Measurements from ENCODE around the gene NPR2. TPM values are rescaled to one million over a fixed set of nuclear protein-coding genes. Genes with fewer than 3 reads are reported as not detected.

Gene NPR2
- total RNA-seq, 2 experiments from 2014 or later, result 4.7 to 9.8 TPM

GRCh38 chr9:35831040-35831439 lies 39.6 kb downstream of the NPR2 start:
- POLR2A ChIA-PET, result interaction anchor here (0.8 kb wide), 1 partner anchor 14 kb away, joined by 3 read pairs; no protein-coding TSS in a partner anchor
- H4K20me1 ChIP-seq (ENCODE audit: insufficient read depth, low read length), result no peaks in the 10 kb centered on the region
- CTCF ChIA-PET (ENCODE audit: unreplicated experiment), result interaction anchor here (0.7 kb wide), 1 partner anchor 41 kb away, joined by 3 read pairs; no protein-coding TSS in a partner anchor
- H3K27ac ChIP-seq (ENCODE audit: low read depth, low read length, poor library complexity, severe bottlenecking), result no peak overlapping the region
- no peaks in the 10 kb centered on the region for H3K79me2 ChIP-seq (ENCODE audit: insufficient read depth, low read depth, low read length)
- H3K36me3 ChIP-seq (ENCODE audit: insufficient read depth, low read length), result no peaks in the 10 kb centered on the region
- H3K9me2 ChIP-seq (ENCODE audit: insufficient read depth, low read length), result no peaks in the 10 kb centered on the region
- intact Hi-C loops (cut with micrococcal nuclease; ENCODE audit: unreplicated experiment), result no loop called here
- H2AFZ ChIP-seq (ENCODE audit: low read length), result no peak overlapping the region
- no peak for TF ChIP-seq EZH2phosphoT487 (IDR thresholded peaks at IDR 0.05; ENCODE audit: borderline replicate concordance, low read depth, low read length)
- no peak for TF ChIP-seq CTCF (conservative IDR thresholded peaks at IDR 0.05; ENCODE audit: low read length)
- H3K4me1 ChIP-seq (ENCODE audit: insufficient read depth, low read length, poor library complexity, severe bottlenecking), result peaks cover 43% of the 10 kb centered on the region
- H3K4me2 ChIP-seq (ENCODE audit: low read length), result no peak overlapping the region
- H3K4me3 ChIP-seq (ENCODE audit: low read depth, low read length, poor library complexity, severe bottlenecking), result no peak overlapping the region
- DNase-seq (ENCODE audit: low spot score), result no peak
- no peaks in the 10 kb centered on the region for H3K9me3 ChIP-seq (ENCODE audit: low read length)
- BruUV-seq (replicated peaks), result no TSS peak

GRCh38 chr9:35832814-35833213 lies 41.4 kb downstream of the NPR2 start:
- no peaks in the 10 kb centered on the region for H3K9me3 ChIP-seq (ENCODE audit: low read length)
- BruUV-seq (replicated peaks), result no TSS peak
- H3K4me1 ChIP-seq (ENCODE audit: insufficient read depth, low read length, poor library complexity, severe bottlenecking), result peaks cover 38% of the 10 kb centered on the region
- intact Hi-C loops (cut with micrococcal nuclease; ENCODE audit: unreplicated experiment), result no loop called here
- no peaks in the 10 kb centered on the region for H3K79me2 ChIP-seq (ENCODE audit: insufficient read depth, low read depth, low read length)
- no peaks in the 10 kb centered on the region for H4K20me1 ChIP-seq (ENCODE audit: insufficient read depth, low read length)
- no peaks in the 10 kb centered on the region for H3K9me2 ChIP-seq (ENCODE audit: insufficient read depth, low read length)
- H2AFZ ChIP-seq (ENCODE audit: low read length), result no peak overlapping the region
- POLR2A ChIA-PET, result no interaction called here
- H3K4me2 ChIP-seq (ENCODE audit: low read length), result no peak overlapping the region
- no peak overlapping the region for H3K4me3 ChIP-seq (ENCODE audit: low read depth, low read length, poor library complexity, severe bottlenecking)
- no peak for DNase-seq (ENCODE audit: low spot score)
- no peak overlapping the region for H3K27ac ChIP-seq (ENCODE audit: low read depth, low read length, poor library complexity, severe bottlenecking)
- CTCF ChIA-PET (ENCODE audit: unreplicated experiment), result no interaction called here
- no peaks in the 10 kb centered on the region for H3K36me3 ChIP-seq (ENCODE audit: insufficient read depth, low read length)
- no peak for TF ChIP-seq EZH2phosphoT487 (IDR thresholded peaks at IDR 0.05; ENCODE audit: borderline replicate concordance, low read depth, low read length)
- TF ChIP-seq CTCF (conservative IDR thresholded peaks at IDR 0.05; ENCODE audit: low read length), result no peak
